ENCODE measurements around the gene ARHGEF7. TPM values are rescaled to one million over a fixed set of nuclear protein-coding genes. Genes with fewer than 3 reads are reported as not detected.

The ARHGEF7 gene
- total RNA-seq, 3 donors from 2014 or later (not counting 1 experiment from before 2014, with no cell fraction given) = 99.9 to 135 (median 105) TPM

GRCh38 chr13:111337741-111338140 lies 222.6 kb downstream of the ARHGEF7 start:
- Mint-ChIP-seq H3K4me3 (no peak overlapping the region), H3K9me3 (no peaks in the 10 kb centered on the region), H3K27ac (no peak overlapping the region), H3K36me3 (no peaks in the 10 kb centered on the region), H3K27me3 (ENCODE audit: low read depth in 2 of 2) (no peaks in the 10 kb centered on the region), H3K4me1 (no peaks in the 10 kb centered on the region)
- Histone ChIP-seq H3K36me3 (ENCODE audit: control insufficient read depth, insufficient read depth, low read length) (no peaks in the 10 kb centered on the region), H3K4me3 (ENCODE audit: low read length) (no peak overlapping the region), H3K9me3 (ENCODE audit: control insufficient read depth, insufficient read depth, low read length) (no peaks in the 10 kb centered on the region), H3K27me3 (ENCODE audit: control insufficient read depth, insufficient read depth, low read length) (no peaks in the 10 kb centered on the region), H3K27ac (ENCODE audit: low read length) (no peak overlapping the region), H3K4me1 (ENCODE audit: control insufficient read depth, insufficient read depth, low read length) (no peaks in the 10 kb centered on the region)
- no peak for TF ChIP-seq CTCF (IDR thresholded peaks at IDR 0.05)
- DNase-seq (no peak), ATAC-seq (no peak)
- intact Hi-C loops (cut with micrococcal nuclease) = no loop called here
- 85% methylated on average over 9 of the region's 9 CpGs for WGBS (ENCODE audit: insufficient coverage)

GRCh38 chr13:111338841-111339240 lies 223.7 kb downstream of the ARHGEF7 start:
- no peaks in the 10 kb centered on the region for H3K27me3 ChIP-seq (ENCODE audit: control insufficient read depth, insufficient read depth, low read length)
- 86% methylated on average over 11 of the region's 11 CpGs for WGBS (ENCODE audit: insufficient coverage)
- no peak overlapping the region for H3K4me3 ChIP-seq (ENCODE audit: low read length)
- no peak for ATAC-seq
- no peaks in the 10 kb centered on the region for H3K36me3 ChIP-seq (ENCODE audit: control insufficient read depth, insufficient read depth, low read length)
- peaks cover 0 to 6% of the 10 kb centered on the region in 2 donors for H3K4me1 Mint-ChIP-seq
- no peak overlapping the region for H3K4me3 Mint-ChIP-seq
- H3K9me3 Mint-ChIP-seq = no peaks in the 10 kb centered on the region
- no peak for TF ChIP-seq CTCF (IDR thresholded peaks at IDR 0.05)
- no peak overlapping the region for H3K27ac ChIP-seq (ENCODE audit: low read length)
- no peaks in the 10 kb centered on the region for H3K27me3 Mint-ChIP-seq (ENCODE audit: low read depth in 2 of 2)
- H3K9me3 ChIP-seq (ENCODE audit: control insufficient read depth, insufficient read depth, low read length) = no peaks in the 10 kb centered on the region
- no peak for DNase-seq
- intact Hi-C loops (cut with micrococcal nuclease) = no loop called here
- H3K36me3 Mint-ChIP-seq = no peaks in the 10 kb centered on the region
- no peaks in the 10 kb centered on the region for H3K4me1 ChIP-seq (ENCODE audit: control insufficient read depth, insufficient read depth, low read length)
- H3K27ac Mint-ChIP-seq = no peak overlapping the region

GRCh38 chr13:111339366-111340143 lies 224.4 kb downstream of the ARHGEF7 start:
- H3K27ac ChIP-seq (ENCODE audit: low read length) = no peak overlapping the region
- H3K27me3 ChIP-seq (ENCODE audit: control insufficient read depth, insufficient read depth, low read length) = no peaks in the 10 kb centered on the region
- no peak overlapping the region for H3K4me3 ChIP-seq (ENCODE audit: low read length)
- no peaks in the 10 kb centered on the region for H3K9me3 ChIP-seq (ENCODE audit: control insufficient read depth, insufficient read depth, low read length)
- Mint-ChIP-seq H3K27ac (no peak overlapping the region), H3K27me3 (ENCODE audit: low read depth in 2 of 2) (no peaks in the 10 kb centered on the region), H3K9me3 (no peaks in the 10 kb centered on the region), H3K4me1 (peaks cover 0 to 6% of the 10 kb centered on the region in 2 donors), H3K36me3 (no peaks in the 10 kb centered on the region), H3K4me3 (no peak overlapping the region)
- TF ChIP-seq CTCF (IDR thresholded peaks at IDR 0.05) = no peak
- WGBS (ENCODE audit: insufficient coverage) = 95% methylated on average over 25 of the region's 29 CpGs
- intact Hi-C loops (cut with micrococcal nuclease) = no loop called here
- no peaks in the 10 kb centered on the region for H3K36me3 ChIP-seq (ENCODE audit: control insufficient read depth, insufficient read depth, low read length)
- ATAC-seq (no peak), DNase-seq (no peak)
- no peaks in the 10 kb centered on the region for H3K4me1 ChIP-seq (ENCODE audit: control insufficient read depth, insufficient read depth, low read length)

- Histone ChIP-seq H3K9me3 (ENCODE audit: control insufficient read depth, insufficient read depth, low read length) (no peaks in the 10 kb centered on the region), H3K36me3 (ENCODE audit: control insufficient read depth, insufficient read depth, low read length) (no peaks in the 10 kb centered on the region), H3K4me3 (ENCODE audit: low read length) (no peak overlapping the region), H3K27ac (ENCODE audit: low read length) (no peak overlapping the region), H3K27me3 (ENCODE audit: control insufficient read depth, insufficient read depth, low read length) (no peaks in the 10 kb centered on the region), H3K4me1 (ENCODE audit: control insufficient read depth, insufficient read depth, low read length) (no peaks in the 10 kb centered on the region)
- no peak for TF ChIP-seq CTCF (IDR thresholded peaks at IDR 0.05)
- ATAC-seq (no peak), DNase-seq (no peak)
- H3K4me3 Mint-ChIP-seq = no peak overlapping the region
- H3K27me3 Mint-ChIP-seq (ENCODE audit: low read depth in 2 of 2) = no peaks in the 10 kb centered on the region
- peaks cover 0 to 6% of the 10 kb centered on the region in 2 donors for H3K4me1 Mint-ChIP-seq
- no peaks in the 10 kb centered on the region for H3K36me3 Mint-ChIP-seq
- WGBS (ENCODE audit: insufficient coverage) = 95% methylated on average over 5 of the region's 5 CpGs
- intact Hi-C loops (cut with micrococcal nuclease) = no loop called here
- H3K27ac Mint-ChIP-seq = no peak overlapping the region
- H3K9me3 Mint-ChIP-seq = no peaks in the 10 kb centered on the region
Observed at GRCh38 chr13:111341886-111342285, 226.8 kb downstream of the ARHGEF7 start.

Data from natural killer cell (primary cell).